Stimulated activated CD4-positive, alpha-beta T cell treated with anti-CD3 and anti-CD28 coated beads, Interleukin-2, amount 100 ng/mL, for 24 hours (primary cell): ENCODE results near the gene BANP.
"Not testable (repeated sequence)": the region's sequence is repeated elsewhere in the genome, so short reads cannot be mapped to it uniquely, and the experiment has no call there.

ENCODE experiments used
- DNase-seq, 2 donors: peaks; one replicate each; pipeline ENCODE4 v3.0.0-alpha.2; 2020

The BANP gene

GRCh38 chr16:87966685-87967185, 15.5 kb downstream of the BANP start:
- no peak for DNase-seq

DNA sequence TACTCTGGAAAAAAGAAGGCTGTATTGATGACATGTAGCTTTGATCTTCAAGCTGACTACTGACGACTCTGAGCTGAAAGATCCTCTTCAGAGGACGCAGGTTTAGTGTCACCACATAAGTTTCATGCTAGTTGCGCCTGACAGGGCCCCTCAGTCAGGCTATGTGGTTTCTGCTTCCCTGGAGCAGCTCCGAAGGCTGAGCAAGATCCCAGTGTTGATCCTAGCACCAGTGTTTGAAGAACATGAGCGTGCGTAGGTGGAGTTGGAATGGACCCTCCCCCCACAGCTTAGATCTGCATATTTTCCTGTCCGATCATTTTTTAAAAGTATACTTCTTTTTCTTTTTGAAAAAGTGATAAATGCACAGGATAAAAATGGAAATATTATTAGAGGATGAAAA, 17.3 kb downstream of the BANP start:
- no peak for DNase-seq

DNA sequence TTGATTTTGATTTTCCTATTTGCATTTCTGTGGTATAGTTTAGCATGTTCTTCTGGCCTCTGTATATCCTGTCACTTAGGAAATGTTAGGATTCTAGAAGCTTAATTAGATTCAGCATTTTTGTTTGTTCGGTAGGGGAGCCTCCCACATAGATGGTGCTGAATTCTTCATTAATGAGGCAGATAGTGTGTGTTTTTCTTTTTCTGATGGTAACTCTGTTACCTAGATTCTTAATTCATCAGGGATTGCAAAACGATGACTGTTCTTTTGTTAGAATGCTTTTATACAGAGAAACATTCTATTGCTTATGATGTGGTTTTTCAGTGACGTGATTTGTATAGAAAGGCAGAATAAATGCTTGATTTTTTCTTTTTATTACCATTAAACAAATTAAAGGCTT, 19.0 kb downstream of the BANP start:
- DNase-seq = no peak

- DNase-seq = no peak
These were observed 20.7 kb downstream of the BANP start for GRCh38 chr16:87971933-87972332.

GRCh38 chr16:87973717-87974116, 22.5 kb downstream of the BANP start:
- DNase-seq = no peak

DNA sequence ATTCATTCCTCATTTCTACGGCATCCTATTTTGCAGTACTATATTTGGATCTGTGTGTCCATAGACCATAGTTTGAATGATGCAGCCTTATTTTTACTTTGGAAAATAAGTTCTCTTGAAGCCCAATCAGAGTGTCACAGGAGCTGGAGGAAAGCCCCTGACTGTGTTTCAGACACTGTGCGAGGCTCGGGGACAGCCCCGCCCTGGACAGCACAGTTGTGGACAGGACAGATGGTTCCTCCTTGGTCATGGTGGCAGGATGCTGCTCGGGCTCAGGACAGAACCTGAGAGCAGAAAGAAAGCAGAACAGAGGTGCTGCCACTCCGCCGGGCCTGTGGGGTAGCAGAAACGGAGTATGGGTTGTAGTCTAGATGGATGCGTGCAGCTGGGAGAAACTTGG, 22.9 kb downstream of the BANP start:
- no peak for DNase-seq

GRCh38 chr16:87976665-87977064, 25.4 kb downstream of the BANP start:
- no peak for DNase-seq

- DNase-seq = no peak
These were observed 26.9 kb downstream of the BANP start for GRCh38 chr16:87978127-87978526.

DNA sequence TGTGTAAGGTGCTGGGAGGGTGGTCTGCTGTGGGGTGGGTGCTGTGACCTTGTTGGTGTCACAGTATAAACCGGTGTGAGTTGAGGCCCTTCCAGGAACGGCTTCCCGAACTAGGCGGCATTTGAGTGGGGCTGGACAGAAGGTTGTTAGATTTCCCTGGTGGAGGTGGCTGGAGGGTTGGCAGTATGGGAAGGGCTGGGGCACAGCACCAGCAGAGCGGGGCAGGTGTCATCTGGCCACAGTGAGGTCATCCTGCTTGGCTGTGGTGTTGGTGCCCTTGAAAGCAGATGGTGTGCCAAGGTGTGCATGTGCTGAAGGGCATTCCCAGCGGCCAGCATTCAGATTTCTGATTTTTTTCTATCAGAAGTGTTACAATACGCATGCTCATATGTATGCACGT, 28.1 kb downstream of the BANP start:
- no peak for DNase-seq

- DNase-seq = not testable (repeated sequence)
These were observed 28.8 kb downstream of the BANP start for GRCh38 chr16:87979911-87980630.

GRCh38 chr16:87981376-87981775, 30.1 kb downstream of the BANP start:
- DNase-seq = not testable (repeated sequence)

GRCh38 chr16:87982581-87983041, 31.4 kb downstream of the BANP start:
- DNase-seq = no peak

GRCh38 chr16:87983072-87983736, 32.0 kb downstream of the BANP start:
- not testable (repeated sequence) for DNase-seq

- DNase-seq = peak in 1 of 2 donors; percentile 34
These were observed 32.5 kb downstream of the BANP start for GRCh38 chr16:87983737-87984097.

DNA sequence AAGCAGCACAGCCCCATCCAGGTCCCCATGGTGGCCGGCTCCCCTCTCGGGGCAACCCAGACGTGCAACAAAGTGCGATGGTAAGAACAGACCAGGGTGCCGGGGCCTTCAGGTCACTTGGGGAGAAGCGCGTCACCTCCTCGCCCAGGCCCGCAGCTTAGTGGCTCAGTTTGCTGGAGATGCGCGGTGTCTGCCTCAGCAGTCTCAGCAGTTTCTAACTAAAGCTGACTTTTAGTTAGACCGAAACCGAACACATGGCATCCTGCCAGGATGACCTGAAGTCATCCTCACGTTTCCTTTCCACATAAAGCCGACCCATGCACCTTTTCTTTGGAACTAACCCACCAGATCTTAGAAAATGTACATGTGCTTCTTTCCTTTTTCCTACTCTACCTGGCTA, 32.9 kb downstream of the BANP start:
- DNase-seq = not testable (repeated sequence)

- DNase-seq = no peak
These were observed 33.5 kb downstream of the BANP start for GRCh38 chr16:87984632-87985267.

DNA sequence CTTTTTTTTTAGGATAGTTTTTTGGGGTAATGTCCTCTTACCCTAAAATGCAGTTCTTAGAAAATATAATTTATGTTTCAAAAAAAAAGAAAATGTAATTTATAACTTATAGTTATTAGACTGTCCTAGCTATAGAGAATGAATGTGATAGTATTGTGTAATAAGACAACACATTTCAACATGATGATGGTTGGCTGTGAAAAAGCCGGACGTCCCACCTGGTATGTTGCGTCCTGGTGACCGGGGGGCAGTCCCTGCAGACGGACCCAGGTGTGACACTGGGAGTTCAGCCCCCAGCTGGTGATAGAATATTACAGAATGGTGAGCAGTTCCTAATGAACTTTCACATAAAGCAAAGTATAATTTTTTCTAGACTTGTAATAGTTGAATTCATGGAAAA, 34.3 kb downstream of the BANP start:
- not testable (repeated sequence) for DNase-seq

DNA sequence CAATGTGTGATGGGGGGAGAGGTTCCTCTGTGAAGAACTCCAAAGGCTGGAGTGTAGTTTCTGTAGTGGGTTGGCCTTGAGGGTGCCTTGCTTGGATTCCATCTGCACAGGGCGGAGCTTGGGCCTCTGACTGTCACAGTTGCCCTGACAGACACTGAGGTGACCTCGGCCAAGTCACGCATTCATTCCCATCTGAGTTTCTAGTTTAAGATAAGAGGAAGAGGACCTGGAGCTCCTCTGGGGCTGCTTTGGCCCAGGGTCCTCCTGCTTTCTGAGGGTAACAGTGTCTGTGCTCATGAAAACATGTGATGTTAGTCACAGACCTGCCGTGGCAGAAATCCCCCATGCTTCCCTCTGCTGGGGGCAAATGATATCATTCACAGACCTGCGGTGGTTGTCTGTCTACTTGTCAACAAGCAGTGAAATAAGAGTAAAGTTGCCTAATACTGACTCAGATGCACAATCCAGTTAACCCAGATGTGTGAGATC, 35.2 kb downstream of the BANP start:
- peak; percentile 36 to 44 for DNase-seq

- not testable (repeated sequence) for DNase-seq
These were observed 37.4 kb downstream of the BANP start for GRCh38 chr16:87988596-87988995.

DNA sequence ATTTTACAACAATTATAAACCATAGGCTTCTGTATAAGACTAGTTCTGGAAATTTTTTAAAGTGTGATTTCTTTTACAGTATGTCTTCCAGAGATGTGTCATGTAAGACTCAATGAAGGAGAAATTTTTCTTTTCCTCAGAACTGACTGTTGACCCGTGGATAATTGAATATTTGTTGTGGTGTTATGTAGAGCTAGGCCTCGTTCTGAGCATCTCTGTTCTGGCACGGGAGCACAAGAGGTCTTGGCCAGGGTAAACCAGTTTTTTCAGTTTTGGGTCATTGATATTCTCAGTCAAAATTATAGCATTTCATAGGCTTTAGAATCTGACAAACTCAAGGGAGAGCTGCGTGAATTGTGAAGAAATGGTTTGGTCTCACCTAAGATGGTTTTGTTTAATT, 39.0 kb downstream of the BANP start:
- not testable (repeated sequence) for DNase-seq

GRCh38 chr16:87992142-87992541, 40.9 kb downstream of the BANP start:
- not testable (repeated sequence) for DNase-seq

GRCh38 chr16:87993901-87994300, 42.7 kb downstream of the BANP start:
- DNase-seq = no peak

- DNase-seq = no peak
These were observed 44.4 kb downstream of the BANP start for GRCh38 chr16:87995644-87996043.
